Stimulated activated CD4-positive, alpha-beta T cell treated with anti-CD3 and anti-CD28 coated beads, Interleukin-2, amount 100 ng/mL, for 4 hours (primary cell): ENCODE measurements around the gene RASSF6.
"Not testable (repeated sequence)": the region's sequence is repeated elsewhere in the genome, so short reads cannot be mapped to it uniquely, and the experiment has no call there.

Source experiments
- DNase-seq: peaks from one replicate; pipeline ENCODE4 v3.0.0-alpha.2; 2020; ENCODE audit warnings: low read depth

The RASSF6 gene

GRCh38 chr4:73609706-73610105 is 10.5 kb downstream of the RASSF6 start:
- no peak for DNase-seq

- DNase-seq: no peak
These were observed 11.3 kb downstream of the RASSF6 start for GRCh38 chr4:73608689-73609594.

- DNase-seq: no peak
These were observed 12.7 kb downstream of the RASSF6 start for GRCh38 chr4:73607375-73608033.

- DNase-seq: no peak
These were observed 13.7 kb downstream of the RASSF6 start for GRCh38 chr4:73606465-73606974.

GRCh38 chr4:73603854-73604584 is 16.2 kb downstream of the RASSF6 start:
- no peak for DNase-seq

GRCh38 chr4:73603271-73603710 is 16.9 kb downstream of the RASSF6 start:
- DNase-seq: no peak

GRCh38 chr4:73600954-73601353 is 19.3 kb downstream of the RASSF6 start:
- DNase-seq: no peak

- DNase-seq: no peak
These were observed 21.1 kb downstream of the RASSF6 start for GRCh38 chr4:73599182-73599581.

GRCh38 chr4:73597594-73597993 is 22.6 kb downstream of the RASSF6 start:
- no peak for DNase-seq

GRCh38 chr4:73597183-73597582 is 23.1 kb downstream of the RASSF6 start:
- DNase-seq: not testable (repeated sequence)

GRCh38 chr4:73596001-73596400 is 24.2 kb downstream of the RASSF6 start:
- no peak for DNase-seq

- no peak for DNase-seq
These were observed 26.5 kb downstream of the RASSF6 start for GRCh38 chr4:73593631-73594241.

- DNase-seq: no peak
These were observed 30.1 kb downstream of the RASSF6 start for GRCh38 chr4:73589887-73590801.

GRCh38 chr4:73589261-73589847 is 30.9 kb downstream of the RASSF6 start:
- DNase-seq: no peak

- DNase-seq: no peak
These were observed 31.6 kb downstream of the RASSF6 start for GRCh38 chr4:73588613-73589012.

- no peak for DNase-seq
These were observed 33.6 kb downstream of the RASSF6 start for GRCh38 chr4:73586666-73587065.

- DNase-seq: no peak
These were observed 34.2 kb downstream of the RASSF6 start for GRCh38 chr4:73586040-73586439.

- DNase-seq: no peak
These were observed 34.9 kb downstream of the RASSF6 start for GRCh38 chr4:73585345-73585744.

GRCh38 chr4:73583666-73584065 is 36.6 kb downstream of the RASSF6 start:
- DNase-seq: no peak

GRCh38 chr4:73577371-73577770 is 42.9 kb downstream of the RASSF6 start:
- DNase-seq: no peak
